K562 (cell line): Measurements from ENCODE around the gene B3GALT6. TPM values are rescaled to one million over a fixed set of nuclear protein-coding genes. Genes with fewer than 3 reads are reported as not detected.
A peak's percentile ranks its signal among the peaks of the same experiment; 100 is the strongest.

ENCODE experiments used
- GABPA ChIP-seq: fragments of 200-800 bp; sonication (Bioruptor generic); conservative IDR thresholded peaks from 2 replicates; pipeline ENCODE4 v1.6.1; 2016; ENCODE audit warnings: low read depth, missing genetic modification characterization, missing compliant biosample characterization
- MXI1 ChIP-seq: IDR thresholded peaks from 2 replicates; pipeline ENCODE4 v1.6.1; 2011; ENCODE audit warnings: low read depth, mild to moderate bottlenecking, improper control_type of control experiment, low read length
- NFRKB ChIP-seq: fragments of 450-650 bp; IDR thresholded peaks from 2 replicates; pipeline ENCODE4 v1.6.1; 2016; ENCODE audit warnings: low read depth
- RBM15 ChIP-seq: fragments of 200-400 bp; formaldehyde crosslinking; IDR thresholded peaks from 2 replicates; pipeline ENCODE4 v1.6.1; 2018; ENCODE audit warnings: mild to moderate bottlenecking, low read length, moderate library complexity; ENCODE audit not compliant: insufficient read depth
- ZNF408 ChIP-seq: fragments of 250-450 bp; sonication (Bioruptor Pico); IDR thresholded peaks from 2 replicates; pipeline ENCODE4 v1.4.0; 2020; ENCODE audit warnings: low read depth, mild to moderate bottlenecking, moderate library complexity
- ZNF41 ChIP-seq: fragments of 250-450 bp; sonication (Bioruptor Pico); conservative IDR thresholded peaks from 2 replicates; pipeline ENCODE4 v1.4.0; 2020; ENCODE audit warnings: mild to moderate bottlenecking
- ZNF57 ChIP-seq: fragments of 450-650 bp; formaldehyde crosslinking; IDR thresholded peaks from 2 replicates; pipeline ENCODE4 v1.4.0; 2020; ENCODE audit warnings: mild to moderate bottlenecking, moderate library complexity
- ZNF785 ChIP-seq: fragments of 250-450 bp; sonication (Bioruptor Pico); IDR thresholded peaks from 2 replicates; pipeline ENCODE4 v1.4.0; 2020; ENCODE audit warnings: mild to moderate bottlenecking
- polyA plus RNA-seq, 8 experiments: library from polyadenylated mRNA; depleted of rRNA in 4 of 8; stranded (reverse) in 5 of 8; unstranded in 3 of 8; fragments of >200 nt; fragmentation: Nextera tagmentation in 2 of 8; fragmentation: Illumina TruSeq in 1 of 8; extraction: Ambion mirVana in 2 of 8; extraction: Trizol in 1 of 8; gene quantifications; 2 replicates each; pipeline versions ENCODE4 v1.2.1 to v1.2.3, GENCODE V29; 2011 to 2014; ENCODE audit warnings: inconsistent platforms in 1 of 8, missing spikeins in 1 of 8
- total RNA-seq, 7 experiments: library from RNA; depleted of rRNA in 6 of 7; stranded (reverse); fragments of >200 nt in 6 of 7; fragmentation: Illumina TruSeq in 2 of 7; extraction: Trizol in 2 of 7; gene quantifications; 2 replicates each; pipeline versions ENCODE4 v1.2.1 to v1.2.3, GENCODE V29; 2011 to 2021; ENCODE audit warnings: low replicate concordance in 1 of 7
- TF ChIP-seq, protein P1 (sequence below): fragments of 250-450 bp; sonication (Bioruptor Pico); IDR thresholded peaks from 2 replicates; pipeline ENCODE4 v1.8.0; 2021; ENCODE audit warnings: borderline replicate concordance, mild to moderate bottlenecking, moderate library complexity; ENCODE audit not compliant: poor library complexity, severe bottlenecking
- TF ChIP-seq, protein P2 (sequence below): fragments of 250-450 bp; sonication (Bioruptor Pico); IDR thresholded peaks from 2 replicates; pipeline ENCODE4 v1.5.0; 2022; ENCODE audit warnings: mild to moderate bottlenecking
- TF ChIP-seq, protein P3 (sequence below), 2 experiments: fragments of 450-650 bp; IDR thresholded peaks; 2 replicates each; pipeline ENCODE4 v1.6.1; 2016; ENCODE audit warnings: mild to moderate bottlenecking in 2 of 2, borderline replicate concordance in 1 of 2, low read depth in 1 of 2, moderate library complexity in 1 of 2

Gene B3GALT6
- total and polyA plus RNA-seq, 9 of the 15 experiments (the other 6 are each of a cell fraction or from before 2014, with no cell fraction given) = 0.68 to 29.8 (median 9.9) TPM

DNA sequence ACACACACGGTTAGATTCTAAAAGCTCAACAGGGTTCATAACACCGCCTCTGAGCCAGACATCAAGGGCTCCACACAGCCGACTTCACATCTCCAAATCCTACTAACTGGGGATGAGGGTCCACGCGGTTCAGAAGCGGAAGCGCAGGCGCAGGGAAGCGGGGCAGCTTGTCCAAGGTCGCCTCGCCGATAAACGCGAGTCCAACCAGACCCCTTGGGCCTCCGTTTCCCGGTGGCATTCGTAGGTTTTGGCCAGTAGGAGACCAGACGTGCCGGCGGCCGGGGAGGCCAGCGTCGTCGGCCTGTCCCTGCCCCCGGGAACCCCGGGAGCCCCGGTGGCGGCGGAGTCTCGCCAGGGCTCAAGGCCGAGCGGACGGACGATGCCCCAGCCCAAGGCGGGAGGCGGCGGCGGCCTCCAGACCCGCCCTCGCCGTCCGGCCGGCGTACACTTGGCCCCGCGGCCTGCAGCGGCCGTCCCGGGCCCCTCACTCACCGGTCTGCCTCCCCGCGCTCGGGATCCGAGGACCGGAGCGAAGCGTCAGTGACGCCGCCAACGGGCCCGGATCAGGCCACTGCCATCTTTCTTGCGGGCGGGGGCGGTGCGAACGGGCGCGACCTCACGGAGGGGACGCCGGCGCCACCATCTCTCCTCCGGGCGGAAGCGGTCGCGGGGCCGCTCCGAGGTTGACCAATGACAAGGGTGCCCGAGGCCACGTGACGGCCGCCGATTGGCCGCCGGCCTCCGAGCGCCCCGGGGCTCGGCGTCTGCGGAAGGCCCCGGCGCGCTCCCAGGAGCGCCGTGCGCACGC is 433 bp upstream of the B3GALT6 start, which contains the start of gene SDF4 (continued):
- TF ChIP-seq, protein P1, sequence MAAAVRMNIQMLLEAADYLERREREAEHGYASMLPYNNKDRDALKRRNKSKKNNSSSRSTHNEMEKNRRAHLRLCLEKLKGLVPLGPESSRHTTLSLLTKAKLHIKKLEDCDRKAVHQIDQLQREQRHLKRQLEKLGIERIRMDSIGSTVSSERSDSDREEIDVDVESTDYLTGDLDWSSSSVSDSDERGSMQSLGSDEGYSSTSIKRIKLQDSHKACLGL (CRISPR knock-in tag) = no peak
- TF ChIP-seq GABPA (tag) = peak; percentile 92
- TF ChIP-seq ZNF41 (CRISPR knock-in tag) = 0 out of 2 replicates have a peak, but pooled peaks have one; percentile 59
- TF ChIP-seq, protein P2, sequence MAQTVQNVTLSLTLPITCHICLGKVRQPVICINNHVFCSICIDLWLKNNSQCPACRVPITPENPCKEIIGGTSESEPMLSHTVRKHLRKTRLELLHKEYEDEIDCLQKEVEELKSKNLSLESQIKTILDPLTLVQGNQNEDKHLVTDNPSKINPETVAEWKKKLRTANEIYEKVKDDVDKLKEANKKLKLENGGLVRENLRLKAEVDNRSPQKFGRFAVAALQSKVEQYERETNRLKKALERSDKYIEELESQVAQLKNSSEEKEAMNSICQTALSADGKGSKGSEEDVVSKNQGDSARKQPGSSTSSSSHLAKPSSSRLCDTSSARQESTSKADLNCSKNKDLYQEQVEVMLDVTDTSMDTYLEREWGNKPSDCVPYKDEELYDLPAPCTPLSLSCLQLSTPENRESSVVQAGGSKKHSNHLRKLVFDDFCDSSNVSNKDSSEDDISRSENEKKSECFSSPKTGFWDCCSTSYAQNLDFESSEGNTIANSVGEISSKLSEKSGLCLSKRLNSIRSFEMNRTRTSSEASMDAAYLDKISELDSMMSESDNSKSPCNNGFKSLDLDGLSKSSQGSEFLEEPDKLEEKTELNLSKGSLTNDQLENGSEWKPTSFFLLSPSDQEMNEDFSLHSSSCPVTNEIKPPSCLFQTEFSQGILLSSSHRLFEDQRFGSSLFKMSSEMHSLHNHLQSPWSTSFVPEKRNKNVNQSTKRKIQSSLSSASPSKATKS (CRISPR knock-in tag) = no peak
- no peak for TF ChIP-seq RBM15
- TF ChIP-seq, protein P3, sequence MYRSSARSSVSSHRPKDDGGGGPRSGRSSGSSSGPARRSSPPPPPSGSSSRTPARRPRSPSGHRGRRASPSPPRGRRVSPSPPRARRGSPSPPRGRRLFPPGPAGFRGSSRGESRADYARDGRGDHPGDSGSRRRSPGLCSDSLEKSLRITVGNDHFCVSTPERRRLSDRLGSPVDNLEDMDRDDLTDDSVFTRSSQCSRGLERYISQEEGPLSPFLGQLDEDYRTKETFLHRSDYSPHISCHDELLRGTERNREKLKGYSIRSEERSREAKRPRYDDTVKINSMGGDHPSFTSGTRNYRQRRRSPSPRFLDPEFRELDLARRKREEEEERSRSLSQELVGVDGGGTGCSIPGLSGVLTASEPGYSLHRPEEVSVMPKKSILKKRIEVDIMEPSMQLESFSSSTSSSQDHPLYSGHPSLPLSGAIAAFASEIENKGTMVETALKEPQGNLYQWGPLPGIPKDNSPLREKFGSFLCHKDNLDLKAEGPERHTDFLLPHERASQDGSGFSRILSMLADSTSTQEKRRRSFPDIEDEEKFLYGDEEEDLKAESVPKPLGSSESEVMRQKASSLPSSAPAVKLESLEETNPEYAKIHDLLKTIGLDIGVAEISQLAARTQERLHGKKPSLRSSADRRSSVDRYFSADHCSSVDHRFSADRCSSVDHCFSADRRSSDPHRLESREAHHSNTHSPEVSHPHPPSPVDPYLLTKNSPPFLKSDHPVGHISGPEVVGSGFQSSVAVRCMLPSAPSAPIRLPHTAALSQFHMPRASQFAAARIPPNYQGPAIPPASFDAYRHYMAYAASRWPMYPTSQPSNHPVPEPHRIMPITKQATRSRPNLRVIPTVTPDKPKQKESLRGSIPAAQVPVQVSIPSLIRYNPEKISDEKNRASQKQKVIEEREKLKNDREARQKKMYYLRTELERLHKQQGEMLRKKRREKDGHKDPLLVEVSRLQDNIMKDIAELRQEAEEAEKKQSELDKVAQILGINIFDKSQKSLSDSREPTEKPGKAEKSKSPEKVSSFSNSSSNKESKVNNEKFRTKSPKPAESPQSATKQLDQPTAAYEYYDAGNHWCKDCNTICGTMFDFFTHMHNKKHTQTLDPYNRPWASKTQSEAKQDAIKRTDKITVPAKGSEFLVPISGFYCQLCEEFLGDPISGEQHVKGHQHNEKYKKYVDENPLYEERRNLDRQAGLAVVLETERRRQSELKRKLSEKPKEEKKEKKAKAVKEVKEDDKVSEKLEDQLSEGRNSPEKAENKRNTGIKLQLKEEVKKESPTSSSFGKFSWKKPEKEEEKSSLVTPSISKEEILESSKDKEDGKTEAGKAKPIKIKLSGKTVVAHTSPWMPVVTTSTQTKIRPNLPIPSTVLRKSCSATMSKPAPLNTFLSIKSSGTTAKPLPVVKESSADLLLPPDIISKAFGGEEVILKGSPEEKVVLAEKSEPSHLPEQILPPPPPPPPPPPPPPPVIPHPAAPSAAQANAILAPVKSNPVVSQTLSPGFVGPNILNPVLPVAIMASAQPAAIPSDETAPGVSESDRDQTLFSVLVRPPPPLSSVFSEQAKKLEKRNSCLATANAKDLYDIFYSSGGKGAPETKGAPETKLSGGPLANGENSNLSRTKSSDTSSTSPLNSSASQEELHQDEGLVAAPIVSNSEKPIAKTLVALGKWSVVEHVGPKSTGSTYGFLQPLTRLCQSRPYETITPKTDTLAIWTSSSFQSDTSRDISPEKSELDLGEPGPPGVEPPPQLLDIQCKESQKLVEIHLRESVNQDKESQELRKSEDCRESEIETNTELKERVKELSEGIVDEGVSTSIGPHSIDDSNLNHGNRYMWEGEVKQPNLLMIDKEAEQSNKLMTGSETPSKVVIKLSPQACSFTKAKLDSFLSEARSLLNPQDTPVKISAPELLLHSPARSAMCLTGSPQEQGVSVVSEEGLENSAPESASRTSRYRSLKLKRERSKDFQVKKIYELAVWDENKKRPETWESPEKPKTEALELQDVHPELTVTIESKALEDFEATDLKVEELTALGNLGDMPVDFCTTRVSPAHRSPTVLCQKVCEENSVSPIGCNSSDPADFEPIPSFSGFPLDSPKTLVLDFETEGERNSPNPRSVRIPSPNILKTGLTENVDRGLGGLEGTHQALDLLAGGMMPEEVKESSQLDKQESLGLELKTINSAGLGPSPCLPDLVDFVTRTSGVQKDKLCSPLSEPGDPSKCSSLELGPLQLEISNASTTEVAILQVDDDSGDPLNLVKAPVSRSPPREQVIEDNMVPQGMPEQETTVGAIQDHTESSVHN (IDR thresholded peaks at IDR 0.05; ENCODE audit: borderline replicate concordance in 1 of 2, low read depth in 1 of 2) = no peak
- no peak for TF ChIP-seq ZNF408 (CRISPR knock-in tag)
- peak; percentile 79; the same call in 1 of the 2 replicates for TF ChIP-seq NFRKB
- TF ChIP-seq ZNF785 (CRISPR knock-in tag) = no peak
- 0 out of 2 replicates have a peak, but pooled peaks have one; percentile 33 for TF ChIP-seq MXI1
- TF ChIP-seq ZNF57 (CRISPR knock-in tag) = no peak; the same call in 1 of the 2 replicates
